DOHH2 (cell line): Measurements from ENCODE around the gene ARID1B.

Experiments used
- H3F3A ChIP-seq: fragments of 200-600 bp; sonication (generic), shearing (Covaris generic); 2 replicates; pipeline ENCODE4 v1.6.0; 2016; ENCODE audit warnings: antibody characterized with exemption, mild to moderate bottlenecking; ENCODE audit not compliant: control insufficient read depth, insufficient read depth
- H3K27ac ChIP-seq: fragments of 200-600 bp; sonication (generic); 2 replicates; pipeline ENCODE4 v1.5.1; 2014; ENCODE audit warnings: low read depth, mild to moderate bottlenecking, low read length, moderate library complexity
- H3K27me3 ChIP-seq: fragments of 200-600 bp; sonication (generic); 2 replicates; pipeline ENCODE4 v1.6.1; 2014; ENCODE audit warnings: mild to moderate bottlenecking, low read length, mixed read lengths; ENCODE audit not compliant: control insufficient read depth
- H3K36me3 ChIP-seq: fragments of 200-600 bp; sonication (generic); 2 replicates; pipeline ENCODE4 v1.6.1; 2014; ENCODE audit warnings: mild to moderate bottlenecking, low read length, moderate library complexity, mixed read lengths; ENCODE audit not compliant: control insufficient read depth
- H3K4me1 ChIP-seq: fragments of 200-600 bp; sonication (generic); 2 replicates; pipeline ENCODE4 v1.6.1; 2014; ENCODE audit warnings: mild to moderate bottlenecking, low read length, mixed read lengths; ENCODE audit not compliant: control insufficient read depth
- H3K4me2 ChIP-seq: fragments of 200-600 bp; sonication (generic); 2 replicates; pipeline ENCODE4 v1.6.0; 2014; ENCODE audit warnings: mild to moderate bottlenecking, low read length, moderate library complexity
- H3K4me3 ChIP-seq: fragments of 200-600 bp; sonication (generic); 2 replicates; pipeline ENCODE4 v1.5.1; 2014; ENCODE audit warnings: mild to moderate bottlenecking, low read length, mixed read lengths
- H3K79me2 ChIP-seq: fragments of 200-600 bp; sonication (generic); 2 replicates; pipeline ENCODE4 v1.6.1; 2014; ENCODE audit warnings: mild to moderate bottlenecking, low read length, mixed read lengths; ENCODE audit not compliant: control insufficient read depth
- H3K9me2 ChIP-seq: fragments of 200-600 bp; sonication (generic); replicated peaks from 2 replicates; pipeline ENCODE4 v1.6.1; 2014; ENCODE audit warnings: mild to moderate bottlenecking, low read length, mixed read lengths; ENCODE audit not compliant: control insufficient read depth
- H3K9me3 ChIP-seq: fragments of 200-600 bp; sonication (generic); 2 replicates; pipeline ENCODE4 v1.6.1; 2014; ENCODE audit warnings: antibody characterized with exemption, low read length, mixed read lengths; ENCODE audit not compliant: control insufficient read depth, insufficient read depth
- H4K20me1 ChIP-seq: fragments of 200-600 bp; sonication (generic); 2 replicates; pipeline ENCODE4 v1.6.0; 2014; ENCODE audit warnings: low read depth, mild to moderate bottlenecking, antibody characterized with exemption, low read length, moderate library complexity; ENCODE audit not compliant: control insufficient read depth, insufficient read depth
- EZH2phosphoT487 ChIP-seq: fragments of 200-600 bp; sonication (generic); IDR thresholded peaks from 2 replicates; pipeline ENCODE4 v1.6.1; 2017; ENCODE audit warnings: borderline replicate concordance, mild to moderate bottlenecking, antibody characterized with exemption, low read length, moderate library complexity, mixed read lengths
- TF ChIP-seq, protein P1 (sequence below): fragments of 200-600 bp; sonication (generic); IDR thresholded peaks from one replicate; pipeline ENCODE4 v1.5.1; 2014; ENCODE audit warnings: antibody characterized with exemption, mild to moderate bottlenecking, low read depth, low read length; ENCODE audit not compliant: poor library complexity, severe bottlenecking

The ARID1B gene

GRCh38 chr6:156793200-156793599, 16.0 kb downstream of the ARID1B start:
- no peak overlapping the region for H3K4me3 ChIP-seq
- H3K9me3 ChIP-seq, result no peaks in the 10 kb centered on the region
- H4K20me1 ChIP-seq, result peaks cover 57% of the 10 kb centered on the region
- H3K36me3 ChIP-seq, result peaks cover 42% of the 10 kb centered on the region
- no peak overlapping the region for H3K27ac ChIP-seq
- H3K27me3 ChIP-seq, result no peaks in the 10 kb centered on the region
- 0 out of 2 replicates have a peak, but pooled peaks cover 2% of the 10 kb centered on the region for H3F3A ChIP-seq
- H3K79me2 ChIP-seq, result peaks cover 100% of the 10 kb centered on the region
- no peaks in the 10 kb centered on the region for H3K9me2 ChIP-seq
- peaks cover 84% of the 10 kb centered on the region for H3K4me1 ChIP-seq
- no peak overlapping the region for H3K4me2 ChIP-seq
- no peak for TF ChIP-seq EZH2phosphoT487
- TF ChIP-seq, protein P1, sequence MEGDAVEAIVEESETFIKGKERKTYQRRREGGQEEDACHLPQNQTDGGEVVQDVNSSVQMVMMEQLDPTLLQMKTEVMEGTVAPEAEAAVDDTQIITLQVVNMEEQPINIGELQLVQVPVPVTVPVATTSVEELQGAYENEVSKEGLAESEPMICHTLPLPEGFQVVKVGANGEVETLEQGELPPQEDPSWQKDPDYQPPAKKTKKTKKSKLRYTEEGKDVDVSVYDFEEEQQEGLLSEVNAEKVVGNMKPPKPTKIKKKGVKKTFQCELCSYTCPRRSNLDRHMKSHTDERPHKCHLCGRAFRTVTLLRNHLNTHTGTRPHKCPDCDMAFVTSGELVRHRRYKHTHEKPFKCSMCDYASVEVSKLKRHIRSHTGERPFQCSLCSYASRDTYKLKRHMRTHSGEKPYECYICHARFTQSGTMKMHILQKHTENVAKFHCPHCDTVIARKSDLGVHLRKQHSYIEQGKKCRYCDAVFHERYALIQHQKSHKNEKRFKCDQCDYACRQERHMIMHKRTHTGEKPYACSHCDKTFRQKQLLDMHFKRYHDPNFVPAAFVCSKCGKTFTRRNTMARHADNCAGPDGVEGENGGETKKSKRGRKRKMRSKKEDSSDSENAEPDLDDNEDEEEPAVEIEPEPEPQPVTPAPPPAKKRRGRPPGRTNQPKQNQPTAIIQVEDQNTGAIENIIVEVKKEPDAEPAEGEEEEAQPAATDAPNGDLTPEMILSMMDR, result no peak

DNA sequence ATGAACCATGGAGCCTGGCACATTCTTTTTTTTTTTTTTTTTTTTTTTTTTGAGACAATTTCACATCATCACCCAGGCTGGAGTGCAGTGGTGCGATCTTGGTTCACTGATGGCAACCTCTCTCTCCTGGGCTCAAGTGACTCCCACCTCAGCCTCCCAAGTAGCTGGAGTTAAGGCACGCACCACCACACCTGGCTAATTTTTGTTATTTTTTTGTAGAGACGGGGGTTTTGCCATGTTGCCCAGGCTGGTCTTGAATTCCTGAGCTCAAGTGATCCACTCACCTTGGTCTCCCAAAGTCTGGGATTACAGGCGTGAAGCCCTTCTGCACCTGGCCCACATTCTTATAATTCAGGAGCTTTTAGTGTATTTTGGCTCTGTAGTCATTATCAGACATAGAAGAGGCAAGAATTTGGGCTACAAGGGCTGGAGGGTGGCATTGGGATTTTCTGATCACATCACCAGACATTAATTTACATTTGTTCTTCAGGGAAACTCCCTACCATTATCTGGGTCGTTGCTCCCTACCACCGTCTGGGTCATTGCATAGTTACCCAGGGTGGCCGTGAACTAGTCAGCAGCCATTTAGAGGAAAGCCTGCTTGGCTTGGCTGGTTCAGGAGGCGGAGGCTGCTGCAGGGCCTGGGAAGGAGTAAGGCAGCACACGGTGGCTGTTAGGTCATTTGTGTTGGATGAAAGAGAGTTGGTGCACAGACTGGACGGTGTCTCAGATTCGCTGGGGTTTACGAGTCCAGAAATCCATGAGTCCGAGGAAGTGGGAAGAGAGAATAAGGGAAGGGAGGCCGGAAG, 17.6 kb downstream of the ARID1B start:
- H3K4me2 ChIP-seq, result no peak overlapping the region
- peaks cover 100% of the 10 kb centered on the region for H3K79me2 ChIP-seq
- H4K20me1 ChIP-seq, result peaks cover 42% of the 10 kb centered on the region

DNA sequence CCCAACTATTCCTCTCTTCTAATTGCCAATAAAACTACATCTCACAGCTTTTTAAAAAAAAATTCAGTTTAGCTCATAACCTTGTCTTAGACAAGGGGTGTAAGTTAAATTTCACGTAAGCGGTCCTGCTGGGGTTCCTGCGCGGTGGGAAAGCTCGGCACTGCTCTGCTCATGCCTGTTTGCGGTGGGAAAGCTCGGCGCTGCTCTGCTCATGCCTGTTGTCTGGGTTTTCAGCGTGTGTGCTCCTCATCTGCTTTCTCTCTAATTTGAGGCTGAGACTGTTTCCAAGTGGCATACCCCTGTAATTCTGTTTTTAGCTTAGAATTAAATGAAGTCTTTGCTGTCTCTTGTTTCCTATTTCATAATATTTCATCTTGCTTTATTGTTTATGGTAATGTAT, 18.6 kb downstream of the ARID1B start:
- no peaks in the 10 kb centered on the region for H3K27me3 ChIP-seq
- 0 out of 2 replicates have a peak, but pooled peaks cover 2% of the 10 kb centered on the region for H3F3A ChIP-seq
- H3K36me3 ChIP-seq, result peaks cover 45% of the 10 kb centered on the region
- H3K79me2 ChIP-seq, result peaks cover 100% of the 10 kb centered on the region
- TF ChIP-seq, protein P1, result no peak
- TF ChIP-seq EZH2phosphoT487, result no peak
- no peak overlapping the region for H3K27ac ChIP-seq
- no peak overlapping the region for H3K4me2 ChIP-seq
- H4K20me1 ChIP-seq, result peaks cover 33% of the 10 kb centered on the region
- peaks cover 68% of the 10 kb centered on the region for H3K4me1 ChIP-seq
- H3K9me2 ChIP-seq, result no peaks in the 10 kb centered on the region
- H3K9me3 ChIP-seq, result no peaks in the 10 kb centered on the region
- no peak overlapping the region for H3K4me3 ChIP-seq

More for the DNA sequence above, 17.6 kb downstream of the ARID1B start:
- Histone ChIP-seq H3K27ac (no peak overlapping the region), H3K9me2 (no peaks in the 10 kb centered on the region), H3F3A (0 out of 2 replicates have a peak, but pooled peaks cover 2% of the 10 kb centered on the region), H3K4me1 (peaks cover 77% of the 10 kb centered on the region), H3K36me3 (peaks cover 46% of the 10 kb centered on the region), H3K27me3 (no peaks in the 10 kb centered on the region), H3K4me3 (no peak overlapping the region), H3K9me3 (no peaks in the 10 kb centered on the region)
- no peak for TF ChIP-seq EZH2phosphoT487
- TF ChIP-seq, protein P1, result no peak
